Karpas-422 (cell line): ENCODE results near the gene USP24. TPM values are rescaled to one million over a fixed set of nuclear protein-coding genes. Genes with fewer than 3 reads are reported as not detected.

Source experiments
- DNase-seq: peaks from one replicate; pipeline ENCODE4 v3.0.0-alpha.2; 2015
- H2AFZ ChIP-seq: fragments of 200-600 bp; sonication (generic); 2 replicates; pipeline ENCODE4 v1.6.1; 2014; ENCODE audit warnings: antibody characterized with exemption, low read length, mixed read lengths
- H3K27ac ChIP-seq: fragments of 200-600 bp; sonication (generic); 2 replicates; pipeline ENCODE4 v1.5.1; 2014; ENCODE audit warnings: mild to moderate bottlenecking, low read length, moderate library complexity
- H3K27me3 ChIP-seq: fragments of 200-600 bp; sonication (generic); 2 replicates; pipeline ENCODE4 v1.6.1; 2014; ENCODE audit warnings: low read length, mixed read lengths
- H3K36me3 ChIP-seq: fragments of 200-600 bp; sonication (generic); 2 replicates; pipeline ENCODE4 v1.6.1; 2014; ENCODE audit warnings: low read length, mixed read lengths; ENCODE audit not compliant: insufficient read depth
- H3K4me1 ChIP-seq: fragments of 200-600 bp; sonication (generic); 2 replicates; pipeline ENCODE4 v1.6.1; 2014; ENCODE audit warnings: mild to moderate bottlenecking, low read length, mixed read lengths
- H3K4me2 ChIP-seq: fragments of 200-600 bp; sonication (generic); 2 replicates; pipeline ENCODE4 v1.6.1; 2014; ENCODE audit warnings: low read length, low read depth, mild to moderate bottlenecking; ENCODE audit not compliant: poor library complexity, severe bottlenecking
- H3K4me3 ChIP-seq: fragments of 200-600 bp; sonication (generic); 2 replicates; pipeline ENCODE4 v1.5.1; 2014; ENCODE audit warnings: mild to moderate bottlenecking, antibody characterized with exemption, low read length, mixed read lengths
- H3K79me2 ChIP-seq: fragments of 200-600 bp; sonication (generic); 2 replicates; pipeline ENCODE4 v1.6.1; 2014; ENCODE audit warnings: mild to moderate bottlenecking, low read length, mixed read lengths
- H3K9ac ChIP-seq: fragments of 200-600 bp; sonication (generic); 2 replicates; pipeline ENCODE4 v1.6.0; 2014; ENCODE audit warnings: low read length
- H3K9me2 ChIP-seq: fragments of 200-600 bp; sonication (generic), shearing (Covaris generic); replicated peaks from 2 replicates; pipeline ENCODE4 v1.6.0; 2014; ENCODE audit warnings: mild to moderate bottlenecking, low read length, moderate library complexity; ENCODE audit not compliant: insufficient read depth
- H3K9me3 ChIP-seq: fragments of 300-700, 200-600 bp; sonication (generic); 2 replicates; pipeline ENCODE4 v1.6.1; 2014; ENCODE audit warnings: low read length, mixed read lengths
- H4K20me1 ChIP-seq: fragments of 200-600 bp; sonication (generic); 2 replicates; pipeline ENCODE4 v1.6.1; 2014; ENCODE audit warnings: mild to moderate bottlenecking, antibody characterized with exemption, low read length, low read depth; ENCODE audit not compliant: insufficient read depth
- total RNA-seq: library from RNA; depleted of rRNA; stranded (reverse); fragments of >200 nt; shearing (Covaris generic); gene quantifications from 2 replicates; pipeline ENCODE4 v1.2.3, GENCODE V29; 2014; ENCODE audit warnings: low replicate concordance

The USP24 gene
- total RNA-seq, 1 experiment from 2014 or later: 89.8 TPM

DNA sequence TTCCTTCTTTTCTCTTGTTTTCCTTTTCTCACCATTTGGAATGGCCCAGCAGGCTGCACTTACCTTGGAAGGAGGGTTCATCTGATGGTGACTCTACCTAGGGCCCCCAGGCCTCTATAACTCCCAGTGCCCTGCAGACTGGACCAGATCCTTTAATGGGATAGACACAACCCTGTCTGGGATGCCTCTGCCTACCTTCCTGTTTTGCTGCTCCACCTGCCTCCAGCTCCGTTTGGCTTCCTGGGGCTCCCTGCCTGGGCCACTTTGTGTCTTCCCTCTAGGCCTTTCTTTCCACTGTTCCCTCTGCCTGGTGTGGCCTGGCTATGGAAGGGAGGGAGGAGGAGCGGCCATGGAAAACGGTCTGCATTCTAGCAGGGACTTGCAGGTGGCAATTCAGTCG lies 168.3 kb downstream of the USP24 start:
- Histone ChIP-seq H3K4me2 (no peak overlapping the region), H3K4me3 (no peak overlapping the region), H3K27me3 (no peaks in the 10 kb centered on the region), H3K9me2 (no peaks in the 10 kb centered on the region), H3K79me2 (no peaks in the 10 kb centered on the region), H4K20me1 (no peaks in the 10 kb centered on the region), H3K27ac (no peak overlapping the region), H3K9ac (no peak overlapping the region), H3K36me3 (no peaks in the 10 kb centered on the region), H3K9me3 (no peaks in the 10 kb centered on the region), H3K4me1 (no peaks in the 10 kb centered on the region), H2AFZ (no peak overlapping the region)
- no peak for DNase-seq

DNA sequence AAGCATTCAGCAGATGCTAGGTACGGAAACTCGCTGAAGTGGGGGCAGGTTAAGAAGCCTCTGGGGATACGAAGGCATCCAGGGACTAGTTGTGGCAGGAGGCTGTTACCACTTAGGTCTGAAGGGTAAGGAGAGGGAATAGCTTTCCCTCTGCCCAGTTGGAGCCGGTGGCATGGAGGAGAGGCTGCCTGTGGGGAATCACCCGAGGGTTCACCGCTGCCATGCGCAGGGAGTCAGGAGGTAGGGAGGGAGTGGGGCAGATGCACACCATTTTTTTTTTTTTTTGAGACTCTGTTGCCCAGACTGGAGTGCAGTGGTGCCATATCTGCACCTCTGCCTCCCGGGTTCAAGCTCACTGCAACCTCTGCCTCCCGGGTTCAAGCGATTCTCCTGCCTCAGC lies 169.7 kb downstream of the USP24 start:
- no peak overlapping the region for H3K9ac ChIP-seq
- no peaks in the 10 kb centered on the region for H3K9me2 ChIP-seq
- H3K4me3 ChIP-seq: no peak overlapping the region
- H3K9me3 ChIP-seq: no peaks in the 10 kb centered on the region
- H3K36me3 ChIP-seq: no peaks in the 10 kb centered on the region
- H3K4me2 ChIP-seq: no peak overlapping the region
- no peaks in the 10 kb centered on the region for H3K27me3 ChIP-seq
- H2AFZ ChIP-seq: no peak overlapping the region
- no peak overlapping the region for H3K27ac ChIP-seq
- no peak for DNase-seq
- H4K20me1 ChIP-seq: no peaks in the 10 kb centered on the region
- no peaks in the 10 kb centered on the region for H3K79me2 ChIP-seq
- no peaks in the 10 kb centered on the region for H3K4me1 ChIP-seq

DNA sequence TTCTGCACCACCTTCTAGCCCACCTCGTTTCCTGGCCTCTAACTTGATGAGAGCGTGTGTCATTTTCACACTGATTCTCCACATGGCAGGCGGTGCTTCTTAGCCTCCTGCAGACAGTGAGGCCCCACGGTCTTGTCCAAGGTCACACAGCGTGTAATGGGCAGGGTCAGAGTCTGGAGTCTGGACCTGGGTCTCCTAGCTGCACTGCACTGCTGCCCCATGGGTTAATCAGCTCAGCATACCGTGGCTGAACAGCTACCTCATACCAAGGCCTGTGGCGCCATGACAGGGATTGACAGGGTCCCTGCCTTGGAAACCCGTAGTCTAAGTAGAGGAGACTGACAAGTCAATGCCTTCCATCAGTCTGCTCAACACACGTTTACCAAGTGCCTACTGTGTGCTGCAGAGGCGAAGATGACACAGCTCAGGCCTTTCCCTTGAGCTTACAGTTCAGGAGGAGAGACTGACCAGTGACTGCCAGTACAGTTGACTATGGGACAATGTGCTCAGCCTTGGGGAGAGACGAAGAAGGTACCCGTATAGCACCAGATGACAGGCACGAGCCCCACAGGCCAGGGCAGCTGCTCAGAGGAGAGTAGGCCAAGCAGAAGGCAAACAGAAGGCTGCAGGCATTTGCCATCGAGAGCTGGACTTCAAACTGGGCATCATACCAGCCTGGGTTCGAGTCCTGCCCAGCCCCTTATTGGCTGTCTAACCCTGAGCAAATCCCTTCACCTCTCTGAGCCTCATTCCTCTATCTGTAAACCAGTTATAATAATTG lies 170.4 kb downstream of the USP24 start:
- no peak overlapping the region for H3K4me2 ChIP-seq
- no peak overlapping the region for H3K27ac ChIP-seq
- H3K9ac ChIP-seq: no peak overlapping the region
- H3K4me1 ChIP-seq: no peaks in the 10 kb centered on the region
- H3K27me3 ChIP-seq: no peaks in the 10 kb centered on the region
- H3K36me3 ChIP-seq: no peaks in the 10 kb centered on the region
- H4K20me1 ChIP-seq: no peaks in the 10 kb centered on the region
- H3K9me3 ChIP-seq: no peaks in the 10 kb centered on the region
- no peaks in the 10 kb centered on the region for H3K9me2 ChIP-seq
- no peak overlapping the region for H2AFZ ChIP-seq
- no peak overlapping the region for H3K4me3 ChIP-seq
- DNase-seq: no peak
- H3K79me2 ChIP-seq: no peaks in the 10 kb centered on the region

DNA sequence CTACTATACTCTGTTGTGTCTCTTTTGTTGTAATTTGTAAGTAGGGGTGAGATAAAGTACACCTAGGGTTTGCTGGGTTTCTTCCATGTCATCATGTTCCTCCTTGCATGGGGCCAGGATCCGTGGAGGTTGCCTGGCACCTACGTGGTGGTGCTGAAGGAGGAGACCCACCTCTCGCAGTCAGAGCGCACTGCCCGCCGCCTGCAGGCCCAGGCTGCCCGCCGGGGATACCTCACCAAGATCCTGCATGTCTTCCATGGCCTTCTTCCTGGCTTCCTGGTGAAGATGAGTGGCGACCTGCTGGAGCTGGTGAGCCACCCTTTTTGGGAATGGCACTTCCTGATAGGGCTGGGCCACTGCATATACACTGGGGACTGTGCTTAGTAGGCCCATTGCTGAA lies 171.4 kb downstream of the USP24 start:
- no peak for DNase-seq
- no peaks in the 10 kb centered on the region for H3K27me3 ChIP-seq
- H3K79me2 ChIP-seq: no peaks in the 10 kb centered on the region
- no peaks in the 10 kb centered on the region for H3K9me2 ChIP-seq
- H3K4me3 ChIP-seq: no peak overlapping the region
- no peak overlapping the region for H2AFZ ChIP-seq
- H3K4me1 ChIP-seq: no peaks in the 10 kb centered on the region
- H3K27ac ChIP-seq: no peak overlapping the region
- no peaks in the 10 kb centered on the region for H3K9me3 ChIP-seq
- H3K36me3 ChIP-seq: no peaks in the 10 kb centered on the region
- H3K4me2 ChIP-seq: no peak overlapping the region
- no peaks in the 10 kb centered on the region for H4K20me1 ChIP-seq
- H3K9ac ChIP-seq: no peak overlapping the region

DNA sequence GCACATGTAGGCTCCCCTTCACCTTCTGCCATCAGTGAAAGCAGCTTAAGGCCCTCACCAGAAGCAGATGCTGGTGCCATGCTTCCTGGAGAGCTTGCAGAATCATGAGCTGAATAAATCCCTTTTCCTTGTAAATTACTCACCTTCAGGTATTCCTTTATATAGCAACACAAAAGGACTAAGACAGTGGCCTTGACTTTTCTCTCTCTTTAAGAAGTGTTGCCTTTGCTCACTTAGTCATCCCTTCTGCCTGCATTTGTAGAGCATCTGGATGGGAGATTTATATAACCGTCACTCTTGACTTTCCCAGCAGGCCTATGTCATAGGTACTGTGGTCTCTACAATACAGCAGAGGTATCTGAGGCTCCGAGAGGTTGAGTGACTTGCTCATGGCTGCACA lies 172.2 kb downstream of the USP24 start:
- Histone ChIP-seq H3K9ac (no peak overlapping the region), H3K4me2 (no peak overlapping the region), H3K9me3 (no peaks in the 10 kb centered on the region), H3K4me1 (no peaks in the 10 kb centered on the region), H3K79me2 (no peaks in the 10 kb centered on the region), H2AFZ (no peak overlapping the region), H3K4me3 (no peak overlapping the region), H3K9me2 (no peaks in the 10 kb centered on the region), H3K27me3 (no peaks in the 10 kb centered on the region), H3K27ac (no peak overlapping the region), H4K20me1 (no peaks in the 10 kb centered on the region), H3K36me3 (no peaks in the 10 kb centered on the region)
- no peak for DNase-seq

DNA sequence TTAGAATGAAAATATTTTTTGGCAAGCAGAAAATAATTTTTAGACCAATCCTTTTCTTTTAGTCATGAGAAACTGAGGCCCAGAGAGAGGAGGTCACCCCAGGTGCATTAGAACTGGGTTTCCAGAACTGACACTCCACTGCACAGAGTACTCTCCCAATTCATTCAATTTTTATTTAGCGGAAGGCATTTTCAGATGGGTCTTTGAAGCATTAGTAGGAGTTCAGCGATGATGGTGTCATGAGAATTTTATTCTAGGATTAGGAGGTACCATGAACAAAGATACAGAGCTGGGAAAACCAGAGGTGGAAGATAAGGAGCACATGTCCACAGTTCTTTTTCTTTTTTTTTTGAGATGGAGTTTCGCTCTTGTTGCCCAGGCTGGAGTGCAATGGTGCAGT lies 173.6 kb downstream of the USP24 start:
- Histone ChIP-seq H3K27me3 (no peaks in the 10 kb centered on the region), H4K20me1 (no peaks in the 10 kb centered on the region), H3K4me3 (no peak overlapping the region), H3K9me2 (no peaks in the 10 kb centered on the region), H2AFZ (no peak overlapping the region), H3K9me3 (no peaks in the 10 kb centered on the region), H3K4me1 (no peaks in the 10 kb centered on the region), H3K27ac (no peak overlapping the region), H3K36me3 (no peaks in the 10 kb centered on the region), H3K9ac (no peak overlapping the region), H3K4me2 (no peak overlapping the region), H3K79me2 (no peaks in the 10 kb centered on the region)
- no peak for DNase-seq

DNA sequence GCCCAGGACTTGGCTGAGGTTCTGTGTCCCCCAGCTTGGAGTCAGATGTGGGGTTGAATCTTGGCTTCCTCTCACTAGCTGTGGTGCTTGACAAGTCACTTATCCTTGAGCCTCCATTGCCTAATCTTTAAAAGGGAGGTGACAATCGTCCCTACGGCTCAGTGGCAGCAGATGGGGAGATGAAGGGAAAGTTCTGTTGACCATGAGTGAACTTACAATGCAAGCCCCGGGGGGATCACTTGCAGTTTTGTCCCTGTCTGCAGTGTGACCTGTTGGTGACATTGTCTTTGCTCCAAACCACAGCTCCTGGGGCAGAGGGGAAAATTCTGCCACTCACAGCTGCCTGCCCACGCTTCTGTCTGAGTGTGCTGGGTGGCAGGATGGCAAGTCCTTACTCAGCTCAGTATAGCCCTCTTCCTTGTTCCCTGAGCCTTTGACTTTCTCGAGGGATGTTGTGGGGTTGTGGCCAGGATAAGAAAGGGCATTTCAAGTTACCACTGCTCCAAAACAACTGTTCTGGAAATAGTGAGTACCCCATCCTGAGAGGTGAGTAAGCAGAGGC lies 174.2 kb downstream of the USP24 start:
- no peaks in the 10 kb centered on the region for H3K79me2 ChIP-seq
- no peak overlapping the region for H3K9ac ChIP-seq
- no peak overlapping the region for H3K4me2 ChIP-seq

DNA sequence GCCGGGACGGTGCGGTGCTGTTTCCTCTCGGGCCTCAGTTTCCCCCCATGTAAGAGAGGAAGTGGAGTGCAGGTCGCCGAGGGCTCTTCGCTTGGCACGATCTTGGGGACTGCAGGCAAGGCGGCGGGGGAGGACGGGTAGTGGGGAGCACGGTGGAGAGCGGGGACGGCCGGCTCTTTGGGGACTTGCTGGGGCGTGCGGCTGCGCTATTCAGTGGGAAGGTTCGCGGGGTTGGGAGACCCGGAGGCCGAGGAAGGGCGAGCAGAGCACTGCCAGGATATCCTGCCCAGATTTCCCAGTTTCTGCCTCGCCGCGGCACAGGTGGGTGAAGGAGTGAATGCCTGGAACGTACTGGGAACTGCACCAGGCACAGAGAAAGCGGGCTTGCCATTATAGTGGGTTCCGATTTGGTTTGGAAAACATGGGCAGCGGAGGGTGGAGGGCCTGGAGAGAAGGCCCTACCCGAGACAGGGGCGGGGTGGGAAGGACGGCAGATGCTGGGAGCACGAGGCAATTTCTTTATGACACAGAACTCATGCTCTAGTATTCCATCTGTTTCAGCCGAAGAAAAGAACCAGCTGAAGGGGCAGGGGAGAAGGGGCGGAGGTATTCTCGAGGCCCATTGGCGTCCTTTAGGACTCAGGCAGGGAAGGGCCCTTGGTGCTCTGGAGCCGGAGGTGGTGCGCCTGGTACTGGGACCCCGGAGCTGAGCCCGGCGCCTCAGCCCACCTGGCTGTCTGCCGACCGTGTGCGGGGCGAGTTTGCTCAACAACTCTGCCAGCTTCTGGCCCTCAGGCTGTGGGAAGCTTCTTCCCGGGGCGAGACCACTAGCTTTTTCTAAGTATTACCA lies 174.9 kb downstream of the USP24 start:
- H3K27me3 ChIP-seq: no peaks in the 10 kb centered on the region
- H3K4me3 ChIP-seq: no peak overlapping the region
- H3K36me3 ChIP-seq: no peaks in the 10 kb centered on the region
- no peaks in the 10 kb centered on the region for H3K4me1 ChIP-seq
- no peak for DNase-seq
- no peaks in the 10 kb centered on the region for H3K9me2 ChIP-seq
- no peak overlapping the region for H3K4me2 ChIP-seq
- no peaks in the 10 kb centered on the region for H3K79me2 ChIP-seq
- H4K20me1 ChIP-seq: no peaks in the 10 kb centered on the region
- H3K27ac ChIP-seq: no peak overlapping the region
- H2AFZ ChIP-seq: no peak overlapping the region
- no peaks in the 10 kb centered on the region for H3K9me3 ChIP-seq
- no peak overlapping the region for H3K9ac ChIP-seq

More for the DNA sequence above, 174.2 kb downstream of the USP24 start:
- no peaks in the 10 kb centered on the region for H4K20me1 ChIP-seq
- H3K4me1 ChIP-seq: no peaks in the 10 kb centered on the region
- no peaks in the 10 kb centered on the region for H3K36me3 ChIP-seq
- no peaks in the 10 kb centered on the region for H3K9me2 ChIP-seq
- no peak overlapping the region for H3K4me3 ChIP-seq
- H3K9me3 ChIP-seq: no peaks in the 10 kb centered on the region
- no peak overlapping the region for H2AFZ ChIP-seq
- DNase-seq: no peak
- H3K27ac ChIP-seq: no peak overlapping the region
- no peaks in the 10 kb centered on the region for H3K27me3 ChIP-seq
